GM18907 (cell line): ENCODE results near the gene BCDIN3D.
"Not testable (repeated sequence)": the region's sequence is repeated elsewhere in the genome, so short reads cannot be mapped to it uniquely, and the experiment has no call there.

Experiments used
- ATAC-seq: cut with Tn5 transposase; IDR thresholded peaks from one replicate; pipeline ENCODE4 v1.9.1; 2021; ENCODE audit warnings: mild to moderate bottlenecking, moderate library complexity; ENCODE audit not compliant: unreplicated experiment

BCDIN3D gene

DNA sequence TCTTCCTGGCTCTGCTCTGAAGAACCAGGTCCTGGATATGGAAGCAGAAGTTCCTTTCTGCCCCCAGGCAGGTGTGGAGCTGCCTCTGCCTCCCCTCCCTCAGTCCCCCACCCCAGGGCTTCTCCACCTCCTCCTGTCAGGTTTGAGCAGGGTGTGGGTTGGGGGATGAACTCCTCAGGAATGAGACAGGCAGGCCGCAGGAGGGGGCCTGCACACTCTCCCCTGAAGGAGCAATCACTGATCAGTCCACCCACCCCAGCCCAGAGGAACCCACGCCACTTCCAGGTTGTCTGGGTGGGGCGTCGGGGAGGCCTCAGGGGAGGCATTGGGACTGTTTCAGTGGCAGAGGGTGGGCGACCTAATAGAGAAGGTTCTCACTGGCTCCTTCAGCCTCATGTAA lies 34.2 kb upstream of the BCDIN3D start:
- no peak for ATAC-seq

DNA sequence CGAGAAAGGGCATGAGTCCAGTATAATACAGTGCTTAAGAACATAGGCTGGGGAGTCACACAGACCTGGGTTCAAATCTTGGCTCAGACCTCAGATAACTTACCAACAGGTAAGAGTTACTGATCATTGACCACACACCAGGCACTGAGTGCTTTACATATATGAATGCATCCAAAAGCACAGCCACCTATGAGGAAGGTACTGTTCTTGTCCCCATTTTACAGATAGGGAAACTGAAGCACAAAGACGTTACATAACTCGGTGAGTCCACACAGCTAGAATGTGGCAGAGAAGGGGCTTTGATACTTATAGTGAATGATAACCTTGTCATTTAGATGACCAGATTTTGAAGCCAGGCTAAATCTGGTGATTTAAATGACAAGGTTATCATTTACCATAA lies 33.2 kb upstream of the BCDIN3D start:
- ATAC-seq: no peak

DNA sequence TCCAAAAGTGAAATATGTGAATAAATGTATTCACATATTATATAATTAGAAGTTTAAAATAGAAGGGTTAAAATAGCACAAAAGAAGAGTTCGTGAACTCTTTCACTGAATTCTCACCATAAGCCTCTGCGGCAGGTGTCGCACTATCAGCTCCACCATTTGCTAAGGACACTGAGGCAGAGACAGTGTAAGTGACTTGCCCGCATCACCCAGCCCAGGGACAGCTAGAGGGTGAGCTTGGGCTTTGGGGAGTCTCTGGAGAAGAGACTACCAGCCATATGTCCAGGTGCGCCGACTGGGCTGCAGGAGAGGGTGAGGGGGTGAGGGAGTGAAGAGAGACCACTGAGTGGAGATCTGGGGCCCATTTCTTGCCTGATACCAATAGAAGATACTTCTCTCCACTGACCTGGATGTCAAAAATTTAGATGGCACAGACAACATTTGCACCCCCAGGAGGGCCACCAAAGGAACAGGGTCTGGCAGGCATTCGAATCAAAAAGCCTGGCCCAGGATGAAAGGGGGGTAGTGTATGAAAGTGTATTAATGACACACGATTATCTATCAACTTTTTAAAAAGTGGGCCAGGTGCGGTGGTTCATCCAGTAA lies 32.3 kb upstream of the BCDIN3D start:
- no peak for ATAC-seq

DNA sequence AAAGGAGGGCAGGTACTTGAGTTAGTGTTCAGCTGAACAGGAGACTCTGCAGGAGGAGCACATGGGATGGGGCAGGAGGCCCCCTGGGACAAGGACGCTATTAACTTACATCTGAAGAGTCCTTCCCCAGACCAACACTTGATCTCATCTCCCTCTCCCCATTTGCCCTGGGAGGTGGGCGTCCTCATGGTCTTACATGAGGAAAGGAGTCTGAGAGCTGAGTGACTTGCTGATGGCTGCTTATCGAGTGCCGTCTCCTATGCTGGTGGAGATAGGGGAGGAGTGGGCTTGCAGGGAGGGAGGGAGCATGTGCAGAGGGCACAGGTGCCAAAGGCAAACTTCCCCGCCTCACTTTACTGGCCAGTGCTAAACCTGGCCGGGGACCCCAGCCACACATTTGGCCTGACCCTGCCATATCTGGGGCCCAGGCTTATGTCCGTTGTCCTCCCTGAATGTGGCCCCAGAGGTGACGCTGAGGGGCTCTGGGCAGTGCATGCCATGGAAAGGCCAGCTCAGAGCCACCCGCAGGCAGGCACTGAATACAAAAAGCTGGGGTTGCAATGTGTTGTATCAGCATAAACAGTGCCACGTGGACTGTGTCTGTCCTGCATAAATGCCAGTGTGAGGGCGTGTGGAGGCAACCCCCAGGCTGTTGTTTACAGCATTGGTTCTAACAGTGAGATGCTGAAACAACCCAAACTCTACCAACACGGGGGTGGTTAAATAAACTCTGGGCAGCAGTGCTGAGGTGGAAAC lies 31.4 kb upstream of the BCDIN3D start:
- no peak for ATAC-seq

DNA sequence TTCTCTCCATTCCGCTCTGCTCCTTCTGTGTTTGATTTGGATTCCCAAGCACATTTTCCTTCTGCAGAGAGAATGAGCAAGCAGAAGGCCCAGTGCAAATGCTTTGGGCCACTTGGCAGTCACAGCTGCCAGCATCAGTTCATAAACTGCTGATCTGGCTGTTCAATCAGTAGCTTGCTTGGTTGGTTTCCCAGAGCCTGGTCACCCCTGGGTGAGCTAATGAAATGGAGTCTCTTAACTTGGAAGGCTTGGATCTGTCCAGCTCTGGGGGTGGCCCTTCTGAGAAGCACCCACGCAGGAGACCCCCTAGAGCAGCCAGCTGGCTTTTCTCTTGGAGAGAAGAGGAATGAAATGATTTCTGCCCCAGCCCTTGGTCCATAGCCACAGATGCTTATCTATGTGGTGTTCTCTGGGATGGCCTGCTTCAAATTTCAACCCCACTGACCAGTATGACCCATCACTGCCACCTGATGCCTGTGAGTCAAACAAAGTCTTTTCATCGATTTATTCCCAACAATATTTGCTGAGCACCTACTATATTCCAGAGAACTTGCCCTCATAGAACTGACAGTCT lies 30.5 kb upstream of the BCDIN3D start:
- no peak for ATAC-seq

DNA sequence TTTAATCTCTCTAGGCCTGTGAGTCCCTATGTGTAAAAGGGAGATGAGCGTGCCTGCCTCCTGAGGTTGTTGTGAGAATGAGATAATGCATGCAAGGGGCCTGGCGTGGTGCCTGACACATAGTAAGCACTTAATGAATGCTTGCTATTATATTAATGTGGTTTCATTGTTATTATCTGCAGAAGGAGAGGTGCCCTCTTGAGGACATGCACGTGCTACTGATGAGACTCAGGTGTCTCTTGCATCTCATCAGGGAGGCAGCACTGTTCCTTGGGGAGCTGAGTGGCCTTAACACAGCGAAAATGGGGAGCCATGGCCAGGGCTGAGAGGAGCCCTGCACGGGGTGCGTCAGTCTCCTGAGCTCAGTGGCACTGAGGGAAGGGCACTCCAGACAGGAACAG lies 29.9 kb upstream of the BCDIN3D start:
- ATAC-seq: no peak

DNA sequence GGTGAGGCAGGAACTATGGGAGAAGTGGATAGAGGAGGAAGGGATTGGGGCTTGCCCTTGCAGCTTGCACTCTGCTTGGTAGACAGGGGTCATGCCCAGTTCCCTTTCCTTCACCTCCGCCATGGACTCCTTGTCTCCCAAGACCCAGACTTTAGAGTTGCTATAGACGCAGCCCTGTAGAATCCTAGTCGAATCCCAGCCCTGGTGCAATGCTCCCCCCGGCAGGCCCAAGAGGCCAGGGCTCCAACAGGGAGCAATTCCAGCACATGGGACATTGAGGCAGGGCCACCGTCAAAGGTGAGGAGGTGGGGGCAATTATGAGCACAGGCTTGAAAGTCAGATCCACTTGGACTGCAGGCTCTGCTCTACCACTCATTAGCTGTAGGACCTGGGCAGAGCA lies 29.5 kb upstream of the BCDIN3D start:
- ATAC-seq: no peak

DNA sequence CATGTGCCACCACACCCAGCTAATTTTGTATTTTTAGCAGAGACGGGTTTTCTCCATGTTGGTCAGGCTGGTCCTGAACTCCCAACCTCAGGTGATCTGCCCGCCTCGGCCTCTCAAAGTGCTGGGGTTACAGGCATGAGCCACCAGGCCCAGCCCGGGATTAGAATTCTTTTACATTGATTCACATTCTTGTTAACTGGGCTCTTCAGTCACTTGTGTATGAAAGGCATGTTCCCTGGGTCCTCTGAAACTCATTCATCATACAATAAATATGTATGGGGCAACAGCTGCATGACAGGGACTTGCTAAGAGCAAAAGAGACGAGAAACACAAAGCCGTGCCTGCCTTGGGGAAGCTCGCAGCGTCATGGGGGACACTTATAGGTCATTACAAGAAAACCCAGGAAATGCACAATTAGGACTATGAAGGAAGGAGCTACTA lies 28.9 kb upstream of the BCDIN3D start:
- not testable (repeated sequence) for ATAC-seq

DNA sequence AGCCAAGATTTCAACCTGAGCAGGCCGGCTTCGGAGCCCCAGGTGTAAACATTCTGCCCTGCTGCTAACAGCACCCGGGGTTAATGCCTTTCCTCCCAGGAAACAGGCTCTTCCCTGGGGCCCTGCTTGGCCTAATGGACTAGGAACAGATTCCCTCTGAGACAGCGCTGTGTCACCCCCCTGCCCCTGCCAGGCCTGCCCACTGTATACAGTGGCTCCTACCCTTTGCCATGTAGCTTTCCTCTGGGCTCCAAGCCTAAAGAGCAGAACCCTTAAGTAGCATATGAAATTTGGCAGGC lies 28.3 kb upstream of the BCDIN3D start:
- ATAC-seq: no peak

DNA sequence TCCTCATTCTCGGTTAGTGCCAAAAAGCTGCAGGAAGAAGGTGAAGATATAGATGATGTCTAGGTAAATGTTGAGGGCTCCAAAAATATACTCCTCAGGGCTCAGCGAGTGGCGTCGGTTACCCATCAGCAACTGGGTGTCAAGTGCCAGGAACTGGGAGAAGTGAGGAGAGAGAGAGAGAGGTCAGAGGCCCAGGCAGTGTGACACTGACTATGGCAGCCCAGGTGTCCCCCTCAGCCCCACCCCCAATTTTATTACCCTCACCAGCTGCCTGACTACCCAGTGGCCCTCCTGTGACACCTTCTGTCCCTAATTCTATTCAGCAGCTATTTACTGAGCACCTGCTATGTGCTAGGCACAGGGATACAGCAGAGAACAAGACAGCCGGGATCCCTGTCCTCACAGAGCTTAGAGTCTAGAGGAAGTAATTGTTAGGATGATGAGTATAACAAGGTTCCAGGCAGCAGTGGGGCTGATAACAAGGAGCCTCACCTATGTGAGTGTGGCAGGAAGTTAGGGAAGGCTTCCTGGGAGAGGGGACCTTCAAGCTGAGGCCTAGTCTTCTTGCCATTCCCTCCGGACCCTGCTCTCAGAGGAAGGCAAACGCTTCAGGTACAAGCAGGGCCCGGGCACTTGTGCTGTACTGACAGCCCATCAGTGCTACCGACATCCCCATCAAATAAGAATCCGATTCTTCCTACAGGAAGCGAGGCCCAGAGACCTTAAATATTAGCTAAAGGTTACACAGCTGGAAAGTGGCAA lies 27.8 kb upstream of the BCDIN3D start:
- no peak for ATAC-seq

DNA sequence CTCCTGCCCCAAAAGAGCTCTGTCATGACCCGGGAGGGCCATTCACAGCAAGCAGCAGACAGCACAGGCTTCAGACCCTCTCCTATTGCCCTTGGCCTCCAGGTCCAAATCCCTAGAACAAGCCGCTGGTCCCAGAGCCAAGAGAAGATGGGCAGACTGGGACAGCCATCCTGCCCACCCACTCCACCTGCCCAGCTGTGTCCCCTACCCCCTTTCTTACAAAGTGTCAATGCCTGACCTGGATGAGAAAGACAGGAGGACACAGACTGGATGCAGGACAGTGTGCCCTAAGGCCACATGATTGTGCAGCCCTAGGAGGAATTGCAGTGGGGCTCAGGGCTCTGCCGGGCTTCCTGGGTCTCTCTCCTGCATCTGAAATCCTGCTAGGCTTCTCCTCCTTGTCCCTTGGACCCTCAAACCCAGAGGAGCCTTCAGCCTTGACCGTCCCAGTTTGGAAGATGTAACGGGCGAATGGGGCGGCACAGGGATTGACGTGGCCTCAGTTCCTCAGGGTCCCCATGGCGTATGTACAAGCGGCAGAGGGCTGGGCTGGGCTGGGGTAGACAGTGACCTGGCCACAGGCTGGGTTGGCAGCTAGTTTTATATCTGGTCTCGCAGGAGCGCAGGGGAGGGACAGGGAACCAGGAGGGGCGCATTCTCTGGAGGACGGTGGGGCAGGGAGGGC lies 27.1 kb upstream of the BCDIN3D start:
- no peak for ATAC-seq

DNA sequence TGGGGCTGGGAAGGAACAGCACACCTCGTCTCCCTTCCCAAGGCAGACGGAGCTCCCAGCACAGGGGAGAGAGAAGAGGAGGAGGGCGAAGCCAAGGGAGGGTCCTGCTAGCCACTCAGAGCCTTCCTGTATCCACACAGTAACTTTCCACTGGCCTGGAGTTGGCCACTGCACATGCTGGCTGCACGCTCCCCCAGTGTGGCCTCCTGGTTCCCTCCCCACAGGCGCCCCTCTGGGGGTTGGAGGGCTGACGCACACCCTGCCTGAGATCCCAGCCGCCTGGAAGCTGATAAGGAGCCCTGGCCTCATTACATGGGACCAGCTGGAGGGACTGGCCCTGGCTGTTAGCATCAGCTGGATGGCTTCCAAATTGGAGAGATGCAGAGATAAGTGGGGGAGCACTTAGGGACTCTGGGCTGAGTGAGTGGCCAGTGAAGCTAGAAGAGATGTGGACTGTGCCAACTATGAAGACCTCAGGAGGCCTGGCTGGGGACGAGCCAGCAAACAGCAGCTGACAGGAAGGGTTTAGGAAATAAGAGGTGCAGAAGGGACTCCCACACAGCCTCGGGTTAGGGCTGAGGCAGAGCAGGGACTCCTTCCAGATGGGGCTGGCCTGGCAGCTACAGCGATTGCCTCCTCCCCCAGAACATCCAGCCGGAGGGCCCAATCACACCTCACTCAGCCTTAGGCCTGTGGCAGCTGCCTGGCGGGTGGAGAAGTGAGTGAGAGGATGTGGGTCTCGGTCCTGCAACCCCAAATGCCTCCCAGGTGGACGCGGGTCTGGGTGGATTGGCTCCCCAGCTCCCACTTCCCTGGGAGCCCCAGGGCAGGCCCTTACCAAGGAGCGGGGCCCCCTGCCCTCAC lies 26.3 kb upstream of the BCDIN3D start:
- ATAC-seq: no peak

DNA sequence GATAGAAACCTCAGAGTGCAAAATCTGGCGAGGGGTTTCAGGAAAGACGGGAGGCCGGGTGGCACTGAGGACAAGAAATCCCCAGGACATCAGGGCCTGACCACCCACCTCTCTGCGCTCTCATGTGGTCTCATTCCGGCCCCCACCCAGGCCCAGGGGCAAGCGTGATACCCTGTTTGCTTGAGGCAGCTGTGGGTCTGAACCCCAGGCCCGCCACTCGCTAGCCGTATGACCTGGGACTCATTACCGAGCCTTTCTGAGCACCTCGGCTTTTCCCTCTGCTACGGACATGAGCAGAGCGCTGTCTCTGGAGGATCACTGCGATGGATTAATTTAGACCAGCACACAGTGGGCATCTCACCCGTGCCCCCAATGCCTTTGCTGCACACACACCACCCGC lies 25.5 kb upstream of the BCDIN3D start:
- no peak for ATAC-seq

DNA sequence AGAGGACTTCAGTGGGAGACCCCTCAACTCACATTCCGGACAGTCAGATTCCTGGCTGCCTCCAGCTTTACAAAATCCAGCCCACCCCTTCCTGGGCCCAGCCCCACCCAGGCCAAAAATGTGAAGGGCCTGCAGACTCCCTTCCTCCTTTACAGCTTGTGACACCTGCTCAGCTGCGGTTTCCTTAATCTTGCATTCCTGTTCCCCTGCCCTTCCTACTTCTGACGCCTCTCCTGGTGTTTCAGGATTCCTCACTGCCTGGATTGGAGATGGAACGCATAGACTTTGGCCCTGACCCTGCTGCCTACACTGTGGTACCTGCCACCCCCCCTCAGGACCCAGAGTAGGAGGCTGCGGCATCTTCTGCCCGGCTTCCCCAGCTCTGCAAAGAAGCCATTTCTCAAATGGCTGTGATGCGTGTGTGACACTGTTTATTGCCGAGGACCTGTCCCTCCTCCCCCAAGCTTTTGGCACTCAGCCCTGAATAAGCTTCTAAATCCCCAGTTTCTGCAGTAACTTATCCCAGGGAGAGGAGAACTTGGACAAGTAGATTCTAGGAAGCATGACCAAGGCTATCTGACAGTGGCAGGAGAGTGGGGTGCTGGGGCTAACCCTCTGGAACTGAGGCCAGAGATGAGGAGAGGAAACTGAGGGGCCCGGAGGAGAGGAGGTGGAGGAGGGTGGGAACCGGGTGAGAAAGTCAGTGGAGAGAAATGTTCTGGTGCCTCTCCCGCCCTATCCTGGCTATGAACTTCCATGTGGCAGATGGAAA lies 24.9 kb upstream of the BCDIN3D start:
- ATAC-seq: no peak

DNA sequence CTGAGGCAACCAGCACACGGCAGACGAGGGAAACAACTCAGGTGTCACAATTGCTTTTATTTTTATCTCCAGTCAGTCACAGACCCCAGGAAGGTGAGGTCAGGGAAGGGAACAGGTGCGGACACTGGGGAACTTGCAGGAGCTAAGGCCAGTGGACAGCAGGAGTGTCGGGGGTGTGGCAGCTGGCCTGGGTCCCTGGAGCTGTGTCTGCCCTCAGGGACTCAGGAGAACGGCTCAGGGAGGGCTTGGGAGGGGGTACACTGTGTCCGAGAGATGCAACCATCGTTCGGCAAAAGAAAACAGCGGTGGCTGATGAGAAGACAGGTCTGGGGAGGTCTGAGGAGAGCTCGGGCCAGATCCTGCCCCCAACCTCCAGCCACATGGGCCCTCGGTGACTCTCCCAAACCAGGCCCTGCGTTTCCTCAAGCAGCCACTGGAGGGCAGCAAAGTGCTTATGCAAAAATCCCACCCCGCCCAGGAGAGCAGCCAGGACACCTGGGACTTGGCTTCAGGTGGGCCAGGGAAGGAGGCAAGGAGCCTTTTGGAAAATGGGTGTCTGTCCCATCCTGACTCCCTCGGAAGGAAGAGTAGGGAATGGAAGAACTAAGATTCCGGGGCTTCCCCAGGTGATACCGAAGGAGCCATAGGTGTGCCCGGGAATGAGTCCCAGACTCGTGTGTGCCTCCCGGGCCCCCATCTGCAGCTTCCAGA lies 24.1 kb upstream of the BCDIN3D start:
- ATAC-seq: no peak

DNA sequence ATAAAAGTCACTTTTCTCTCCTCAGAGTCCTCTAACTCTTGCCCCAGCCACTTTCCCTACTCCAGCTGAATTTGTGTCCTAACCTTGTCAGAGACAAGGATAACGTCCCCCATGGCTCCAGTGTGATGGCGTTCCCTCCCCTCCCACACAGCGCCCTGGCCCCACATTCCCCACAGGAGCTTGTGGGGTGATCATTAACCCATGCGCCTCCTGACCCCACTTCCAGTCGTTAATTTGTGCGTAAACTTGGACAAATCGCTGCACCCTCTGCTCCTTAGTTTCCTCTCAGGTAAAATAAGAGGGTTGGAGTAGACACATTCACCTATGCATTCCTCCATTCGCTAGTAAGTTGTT lies 22.9 kb upstream of the BCDIN3D start:
- no peak for ATAC-seq

DNA sequence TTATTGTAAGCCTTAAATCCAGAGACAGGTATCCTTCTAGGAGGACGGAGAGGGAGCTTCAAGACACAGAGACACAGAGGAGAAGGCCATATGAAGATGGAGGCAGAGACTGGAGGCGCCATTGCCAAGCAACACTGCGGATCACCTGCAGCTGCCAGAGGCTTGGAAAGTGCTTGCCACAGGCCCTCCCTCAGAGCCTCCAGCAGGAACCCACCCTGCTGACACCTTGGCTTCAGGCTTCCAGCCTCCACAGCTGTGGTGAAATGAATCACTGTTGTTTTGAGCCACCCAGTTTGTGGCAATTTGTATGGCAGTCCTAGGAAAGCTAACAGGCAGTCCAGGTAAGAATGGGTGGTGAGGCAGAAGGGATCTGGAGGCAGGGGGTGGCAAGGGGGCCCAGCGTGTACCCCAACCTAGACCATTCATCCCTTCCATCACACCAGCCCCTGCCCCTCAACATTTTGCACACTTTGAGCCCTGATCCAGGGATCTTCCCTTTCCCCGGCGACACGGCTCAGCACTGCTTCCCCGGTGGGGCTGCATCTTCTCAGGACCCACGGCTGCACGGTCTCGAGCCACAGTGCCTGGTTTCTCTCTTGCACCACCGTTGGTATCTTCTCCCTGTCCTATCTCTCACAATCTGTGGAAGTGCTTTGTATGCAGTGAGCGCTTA lies 22.3 kb upstream of the BCDIN3D start:
- ATAC-seq: no peak

DNA sequence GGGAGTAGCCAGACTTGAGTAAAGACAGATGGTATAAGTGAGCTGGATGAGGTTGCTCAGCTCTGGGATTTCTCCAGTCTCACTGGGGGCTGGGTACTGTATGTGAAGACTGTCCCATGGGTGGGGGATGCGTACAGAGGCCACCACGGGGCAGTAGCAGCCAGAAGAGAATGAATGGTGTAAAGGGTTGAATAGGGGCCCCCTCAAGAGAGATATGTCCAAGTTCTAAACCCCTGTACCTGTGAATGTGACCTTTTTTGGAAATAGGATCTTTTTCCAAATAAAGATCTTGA lies 21.8 kb upstream of the BCDIN3D start:
- ATAC-seq: no peak
